Umbilical cord (tissue), 2 donors: Measurements from ENCODE around the gene ZNF429. TPM values are rescaled to one million over a fixed set of nuclear protein-coding genes. Genes with fewer than 3 reads are reported as not detected.
"Not testable (repeated sequence)": the region's sequence is repeated elsewhere in the genome, so short reads cannot be mapped to it uniquely, and the experiment has no call there.

Experiments used
- DNase-seq: peaks from one replicate; pipeline ENCODE4 v3.0.0-alpha.2; 2015; ENCODE audit warnings: low spot score
- total RNA-seq: library from RNA; depleted of rRNA; stranded (reverse); fragments of >200 nt; gene quantifications from one replicate; pipeline ENCODE4 v1.2.3, GENCODE V29; 2014; ENCODE audit warnings: low replicate concordance; ENCODE audit not compliant: insufficient read depth

Gene ZNF429
- total RNA-seq, 1 donor from 2014 or later, result 22.6 TPM

GRCh38 chr19:21513651-21514050 is 8.2 kb downstream of the ZNF429 start:
- DNase-seq, result no peak

GRCh38 chr19:21519488-21519887 is 14.1 kb downstream of the ZNF429 start:
- DNase-seq, result no peak

GRCh38 chr19:21532904-21533303 is 27.5 kb downstream of the ZNF429 start:
- DNase-seq, result no peak

- DNase-seq, result not testable (repeated sequence)
Observed at GRCh38 chr19:21536741-21537290, 31.4 kb downstream of the ZNF429 start.

GRCh38 chr19:21559444-21559843 is 54.0 kb downstream of the ZNF429 start:
- no peak for DNase-seq

- DNase-seq, result no peak
Observed at GRCh38 chr19:21564406-21564805, 59.0 kb downstream of the ZNF429 start.

GRCh38 chr19:21566073-21566472 is 60.7 kb downstream of the ZNF429 start:
- DNase-seq, result no peak

- DNase-seq, result not testable (repeated sequence)
Observed at GRCh38 chr19:21567806-21568205, 62.4 kb downstream of the ZNF429 start.

- DNase-seq, result peak; percentile 99
Observed at GRCh38 chr19:21568816-21569493, 63.6 kb downstream of the ZNF429 start.

GRCh38 chr19:21569494-21569865 is 64.1 kb downstream of the ZNF429 start:
- DNase-seq, result no peak

- DNase-seq, result no peak
Observed at GRCh38 chr19:21571316-21571715, 65.9 kb downstream of the ZNF429 start.

- DNase-seq, result no peak
Observed at GRCh38 chr19:21574607-21575006, 69.2 kb downstream of the ZNF429 start.

- no peak for DNase-seq
Observed at GRCh38 chr19:21576481-21576880, 71.1 kb downstream of the ZNF429 start.

- DNase-seq, result no peak
Observed at GRCh38 chr19:21580101-21580500, 74.7 kb downstream of the ZNF429 start.

GRCh38 chr19:21580818-21581217 is 75.4 kb downstream of the ZNF429 start:
- DNase-seq, result no peak

- no peak for DNase-seq
Observed at GRCh38 chr19:21581646-21582240, 76.3 kb downstream of the ZNF429 start.

GRCh38 chr19:21584537-21584936 is 79.1 kb downstream of the ZNF429 start:
- no peak for DNase-seq

GRCh38 chr19:21585281-21585890 is 80.0 kb downstream of the ZNF429 start:
- DNase-seq, result no peak

- DNase-seq, result peak; percentile 35
Observed at GRCh38 chr19:21586311-21587116, 81.1 kb downstream of the ZNF429 start.

- DNase-seq, result peak; percentile 38
Observed at GRCh38 chr19:21587117-21587461, 81.7 kb downstream of the ZNF429 start.

GRCh38 chr19:21587549-21587948 is 82.1 kb downstream of the ZNF429 start:
- no peak for DNase-seq

- no peak for DNase-seq
Observed at GRCh38 chr19:21588065-21588601, 82.7 kb downstream of the ZNF429 start.
